ENCODE results near the gene ACKR2. TPM values are rescaled to one million over a fixed set of nuclear protein-coding genes. Genes with fewer than 3 reads are reported as not detected.
A peak's percentile ranks its signal among the peaks of the same experiment; 100 is the strongest.

Gene ACKR2
- total and polyA plus RNA-seq, 2 of the 13 experiments (the other 11 are each of a cell fraction or from before 2014, with no cell fraction given): 1.1 to 1.9 TPM

GRCh38 chr3:42875325-42876151, 66.3 kb downstream of the ACKR2 start, which contains the start of gene CYP8B1 (continued):
- TF ChIP-seq, protein P1, sequence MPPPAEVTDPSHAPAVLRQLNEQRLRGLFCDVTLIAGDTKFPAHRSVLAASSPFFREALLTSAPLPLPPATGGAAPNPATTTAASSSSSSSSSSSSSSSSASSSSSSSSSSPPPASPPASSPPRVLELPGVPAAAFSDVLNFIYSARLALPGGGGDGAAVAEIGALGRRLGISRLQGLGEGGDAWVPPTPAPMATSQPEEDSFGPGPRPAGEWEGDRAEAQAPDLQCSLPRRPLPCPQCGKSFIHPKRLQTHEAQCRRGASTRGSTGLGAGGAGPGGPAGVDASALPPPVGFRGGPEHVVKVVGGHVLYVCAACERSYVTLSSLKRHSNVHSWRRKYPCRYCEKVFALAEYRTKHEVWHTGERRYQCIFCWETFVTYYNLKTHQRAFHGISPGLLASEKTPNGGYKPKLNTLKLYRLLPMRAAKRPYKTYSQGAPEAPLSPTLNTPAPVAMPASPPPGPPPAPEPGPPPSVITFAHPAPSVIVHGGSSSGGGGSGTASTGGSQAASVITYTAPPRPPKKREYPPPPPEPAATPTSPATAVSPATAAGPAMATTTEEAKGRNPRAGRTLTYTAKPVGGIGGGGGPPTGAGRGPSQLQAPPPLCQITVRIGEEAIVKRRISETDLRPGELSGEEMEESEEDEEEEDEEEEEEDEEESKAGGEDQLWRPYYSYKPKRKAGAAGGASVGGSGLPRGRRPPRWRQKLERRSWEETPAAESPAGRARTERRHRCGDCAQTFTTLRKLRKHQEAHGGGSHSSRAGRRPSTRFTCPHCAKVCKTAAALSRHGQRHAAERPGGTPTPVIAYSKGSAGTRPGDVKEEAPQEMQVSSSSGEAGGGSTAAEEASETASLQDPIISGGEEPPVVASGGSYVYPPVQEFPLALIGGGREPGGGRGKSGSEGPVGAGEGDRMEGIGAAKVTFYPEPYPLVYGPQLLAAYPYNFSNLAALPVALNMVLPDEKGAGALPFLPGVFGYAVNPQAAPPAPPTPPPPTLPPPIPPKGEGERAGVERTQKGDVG (CRISPR knock-in tag; IDR thresholded peaks at IDR 0.05; ENCODE audit: borderline replicate concordance): peak; percentile 75; the same call in 1 of the 2 replicates
- TF ChIP-seq ATF1 (CRISPR knock-in tag; IDR thresholded peaks at IDR 0.05) (no peak), GABPA (IDR thresholded peaks at IDR 0.05; ENCODE audit: low read depth, low read length) (no peak), GABPA (CRISPR knock-in tag; IDR thresholded peaks at IDR 0.05; ENCODE audit: low read depth) (no peak; the same call in 1 of the 2 replicates), MED1 (CRISPR knock-in tag; IDR thresholded peaks at IDR 0.05) (peak; percentile 96), REPIN1 (CRISPR knock-in tag; IDR thresholded peaks at IDR 0.05; ENCODE audit: borderline replicate concordance, low read depth) (peak; percentile 87), DNMT3B (CRISPR knock-in tag; conservative IDR thresholded peaks at IDR 0.05) (no peak), ZNF672 (CRISPR knock-in tag; IDR thresholded peaks at IDR 0.05) (no peak)
- TF ChIP-seq, protein P2, sequence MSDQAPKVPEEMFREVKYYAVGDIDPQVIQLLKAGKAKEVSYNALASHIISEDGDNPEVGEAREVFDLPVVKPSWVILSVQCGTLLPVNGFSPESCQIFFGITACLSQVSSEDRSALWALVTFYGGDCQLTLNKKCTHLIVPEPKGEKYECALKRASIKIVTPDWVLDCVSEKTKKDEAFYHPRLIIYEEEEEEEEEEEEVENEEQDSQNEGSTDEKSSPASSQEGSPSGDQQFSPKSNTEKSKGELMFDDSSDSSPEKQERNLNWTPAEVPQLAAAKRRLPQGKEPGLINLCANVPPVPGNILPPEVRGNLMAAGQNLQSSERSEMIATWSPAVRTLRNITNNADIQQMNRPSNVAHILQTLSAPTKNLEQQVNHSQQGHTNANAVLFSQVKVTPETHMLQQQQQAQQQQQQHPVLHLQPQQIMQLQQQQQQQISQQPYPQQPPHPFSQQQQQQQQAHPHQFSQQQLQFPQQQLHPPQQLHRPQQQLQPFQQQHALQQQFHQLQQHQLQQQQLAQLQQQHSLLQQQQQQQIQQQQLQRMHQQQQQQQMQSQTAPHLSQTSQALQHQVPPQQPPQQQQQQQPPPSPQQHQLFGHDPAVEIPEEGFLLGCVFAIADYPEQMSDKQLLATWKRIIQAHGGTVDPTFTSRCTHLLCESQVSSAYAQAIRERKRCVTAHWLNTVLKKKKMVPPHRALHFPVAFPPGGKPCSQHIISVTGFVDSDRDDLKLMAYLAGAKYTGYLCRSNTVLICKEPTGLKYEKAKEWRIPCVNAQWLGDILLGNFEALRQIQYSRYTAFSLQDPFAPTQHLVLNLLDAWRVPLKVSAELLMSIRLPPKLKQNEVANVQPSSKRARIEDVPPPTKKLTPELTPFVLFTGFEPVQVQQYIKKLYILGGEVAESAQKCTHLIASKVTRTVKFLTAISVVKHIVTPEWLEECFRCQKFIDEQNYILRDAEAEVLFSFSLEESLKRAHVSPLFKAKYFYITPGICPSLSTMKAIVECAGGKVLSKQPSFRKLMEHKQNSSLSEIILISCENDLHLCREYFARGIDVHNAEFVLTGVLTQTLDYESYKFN (CRISPR knock-in tag; conservative IDR thresholded peaks at IDR 0.05): peak; percentile 95
- TF ChIP-seq, protein P3, sequence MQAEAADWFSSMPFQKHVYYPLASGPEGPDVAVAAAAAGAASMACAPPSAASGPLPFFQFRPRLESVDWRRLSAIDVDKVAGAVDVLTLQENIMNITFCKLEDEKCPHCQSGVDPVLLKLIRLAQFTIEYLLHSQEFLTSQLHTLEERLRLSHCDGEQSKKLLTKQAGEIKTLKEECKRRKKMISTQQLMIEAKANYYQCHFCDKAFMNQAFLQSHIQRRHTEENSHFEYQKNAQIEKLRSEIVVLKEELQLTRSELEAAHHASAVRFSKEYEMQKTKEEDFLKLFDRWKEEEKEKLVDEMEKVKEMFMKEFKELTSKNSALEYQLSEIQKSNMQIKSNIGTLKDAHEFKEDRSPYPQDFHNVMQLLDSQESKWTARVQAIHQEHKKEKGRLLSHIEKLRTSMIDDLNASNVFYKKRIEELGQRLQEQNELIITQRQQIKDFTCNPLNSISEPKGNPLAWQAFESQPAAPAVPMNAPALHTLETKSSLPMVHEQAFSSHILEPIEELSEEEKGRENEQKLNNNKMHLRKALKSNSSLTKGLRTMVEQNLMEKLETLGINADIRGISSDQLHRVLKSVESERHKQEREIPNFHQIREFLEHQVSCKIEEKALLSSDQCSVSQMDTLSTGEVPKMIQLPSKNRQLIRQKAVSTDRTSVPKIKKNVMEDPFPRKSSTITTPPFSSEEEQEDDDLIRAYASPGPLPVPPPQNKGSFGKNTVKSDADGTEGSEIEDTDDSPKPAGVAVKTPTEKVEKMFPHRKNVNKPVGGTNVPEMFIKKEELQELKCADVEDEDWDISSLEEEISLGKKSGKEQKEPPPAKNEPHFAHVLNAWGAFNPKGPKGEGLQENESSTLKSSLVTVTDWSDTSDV (CRISPR knock-in tag; IDR thresholded peaks at IDR 0.05): no peak
